Mesenchymal stem cell (in vitro differentiated cells and primary cell): Measurements from ENCODE around the gene SHISA3.
A peak's percentile ranks its signal among the peaks of the same experiment; 100 is the strongest.
"Not testable (repeated sequence)": the region's sequence is repeated elsewhere in the genome, so short reads cannot be mapped to it uniquely, and the experiment has no call there.

ENCODE experiments used
- DNase-seq: peaks from one replicate; pipeline ENCODE4 v3.0.0-alpha.2; 2013
- H2AFZ ChIP-seq: one replicate; pipeline ENCODE4 v1.6.1; 2013; ENCODE audit warnings: low read depth, mild to moderate bottlenecking, control low read depth, inconsistent platforms, low read length, moderate library complexity
- H2AK5ac ChIP-seq: 2 replicates; pipeline ENCODE4 v1.6.1; 2013; ENCODE audit warnings: low read length, moderate library complexity, mild to moderate bottlenecking, inconsistent platforms; ENCODE audit not compliant: severe bottlenecking
- H2BK120ac ChIP-seq: one replicate; pipeline ENCODE4 v1.6.1; 2013; ENCODE audit warnings: low read depth, mild to moderate bottlenecking, inconsistent platforms, low read length, moderate library complexity
- H2BK12ac ChIP-seq, 2 experiments: one replicate each; pipeline ENCODE4 v1.6.1; 2013; ENCODE audit warnings: inconsistent platforms in 2 of 2, low read length in 2 of 2, mild to moderate bottlenecking in 2 of 2, moderate library complexity in 2 of 2, control low read depth in 1 of 2
- H2BK15ac ChIP-seq: one replicate; pipeline ENCODE4 v1.6.1; 2013; ENCODE audit warnings: mild to moderate bottlenecking, low read depth, inconsistent platforms; ENCODE audit not compliant: poor library complexity, severe bottlenecking
- H2BK5ac ChIP-seq: 2 replicates; pipeline ENCODE4 v1.6.1; 2013; ENCODE audit warnings: low read depth, mild to moderate bottlenecking, low read length, control low read depth, inconsistent platforms; ENCODE audit not compliant: poor library complexity, severe bottlenecking
- H3K14ac ChIP-seq, 2 experiments: one replicate each; pipeline ENCODE4 v1.6.1; 2013; ENCODE audit warnings: inconsistent platforms in 2 of 2, low read length in 2 of 2, control low read depth in 1 of 2, mild to moderate bottlenecking in 1 of 2, moderate library complexity in 1 of 2
- H3K18ac ChIP-seq, 2 experiments: one replicate each; pipeline ENCODE4 v1.6.1; 2013; ENCODE audit warnings: inconsistent platforms in 2 of 2, low read length in 2 of 2, control low read depth in 1 of 2, low read depth in 1 of 2, mild to moderate bottlenecking in 1 of 2
- H3K23ac ChIP-seq, 2 experiments: one replicate each; pipeline ENCODE4 v1.6.1; 2013; ENCODE audit warnings: inconsistent platforms in 2 of 2, low read length in 2 of 2, mild to moderate bottlenecking in 2 of 2, moderate library complexity in 2 of 2, control low read depth in 1 of 2
- H3K27ac ChIP-seq: 2 replicates; pipeline ENCODE4 v1.5.1; 2013; ENCODE audit warnings: mild to moderate bottlenecking, moderate library complexity, low read length, control low read depth, inconsistent platforms; ENCODE audit not compliant: poor library complexity, severe bottlenecking
- H3K27me3 ChIP-seq, 2 experiments: 2 replicates each; pipeline versions ENCODE4 v1.6.1 to v1.7.0; 2013; ENCODE audit warnings: low read length in 2 of 2, mild to moderate bottlenecking in 2 of 2, moderate library complexity in 2 of 2, control low read depth in 1 of 2, inconsistent platforms in 1 of 2; ENCODE audit not compliant: control insufficient read depth in 1 of 2, insufficient read depth in 1 of 2
- H3K36me3 ChIP-seq, 2 experiments: 2 replicates each; pipeline versions ENCODE4 v1.6.1 to v1.7.0; 2013; ENCODE audit warnings: low read length in 2 of 2, control low read depth in 1 of 2, inconsistent platforms in 1 of 2, low read depth in 1 of 2, mild to moderate bottlenecking in 1 of 2; ENCODE audit not compliant: insufficient read depth in 2 of 2, control insufficient read depth in 1 of 2
- H3K4ac ChIP-seq, 2 experiments: one replicate each; pipeline ENCODE4 v1.6.1; 2013; ENCODE audit warnings: inconsistent platforms in 2 of 2, low read length in 2 of 2, mild to moderate bottlenecking in 2 of 2, moderate library complexity in 2 of 2, control low read depth in 1 of 2, low read depth in 1 of 2
- H3K4me1 ChIP-seq: 2 replicates; pipeline ENCODE4 v1.6.1; 2013; ENCODE audit warnings: low read depth, low read length, control low read depth; ENCODE audit not compliant: control insufficient read depth, insufficient read depth
- H3K4me2 ChIP-seq: 2 replicates; pipeline ENCODE4 v1.6.1; 2013; ENCODE audit warnings: low read length, mild to moderate bottlenecking, inconsistent platforms; ENCODE audit not compliant: poor library complexity, severe bottlenecking
- H3K4me3 ChIP-seq, 2 experiments: 2 replicates each; pipeline versions ENCODE4 v1.5.1 to v1.7.0; 2013; ENCODE audit warnings: low read length in 2 of 2, mild to moderate bottlenecking in 2 of 2, control low read depth in 1 of 2, low read depth in 1 of 2; ENCODE audit not compliant: insufficient read depth in 1 of 2
- H3K79me1 ChIP-seq: replicated peaks from 2 replicates; pipeline ENCODE4 v1.6.1; 2013; ENCODE audit warnings: mild to moderate bottlenecking, control low read depth, low read length, inconsistent platforms; ENCODE audit not compliant: poor library complexity, severe bottlenecking
- H3K9ac ChIP-seq: 2 replicates; pipeline ENCODE4 v1.7.0; 2013; ENCODE audit warnings: mild to moderate bottlenecking, low read length, moderate library complexity
- H3K9me3 ChIP-seq: 2 replicates; pipeline ENCODE4 v1.7.0; 2013; ENCODE audit warnings: mild to moderate bottlenecking, low read length; ENCODE audit not compliant: control insufficient read depth
- H4K8ac ChIP-seq: one replicate; pipeline ENCODE4 v1.6.1; 2013; ENCODE audit warnings: inconsistent platforms, mild to moderate bottlenecking, low read length, moderate library complexity
- H4K91ac ChIP-seq: one replicate; pipeline ENCODE4 v1.6.1; 2013; ENCODE audit warnings: mild to moderate bottlenecking, low read length, inconsistent platforms
- WGBS: methylation state at CpG from one replicate; pipeline ENCODE4 v1.1.7; 2013; ENCODE audit warnings: mixed read lengths; 5-methylcytosine and 5-hydroxymethylcytosine counted together

SHISA3 gene

GRCh38 chr4:42366959-42367358 is 30.3 kb upstream of the SHISA3 start:
- WGBS: 50% methylated on average over 1 of the region's 1 CpG
- H3K4ac ChIP-seq: no peak overlapping the region
- H3K18ac ChIP-seq: no peak overlapping the region
- no peaks in the 10 kb centered on the region for H3K27me3 ChIP-seq
- H3K4me3 ChIP-seq: no peak overlapping the region
- no peaks in the 10 kb centered on the region for H3K9me3 ChIP-seq
- H2BK15ac ChIP-seq: no peak overlapping the region
- peaks cover 1% of the 10 kb centered on the region for H3K79me1 ChIP-seq
- no peak overlapping the region for H2BK120ac ChIP-seq
- H3K14ac ChIP-seq: no peak overlapping the region
- H3K36me3 ChIP-seq: peaks cover 0 to 3% of the 10 kb centered on the region in 2 experiments
- no peaks in the 10 kb centered on the region for H3K4me1 ChIP-seq
- H2BK12ac ChIP-seq: no peak overlapping the region
- no peak overlapping the region for H3K9ac ChIP-seq
- H3K27ac ChIP-seq: no peak overlapping the region
- H3K4me2 ChIP-seq: no peak overlapping the region
- no peak overlapping the region for H3K23ac ChIP-seq
- no peak overlapping the region for H2BK5ac ChIP-seq
- no peak overlapping the region for H4K8ac ChIP-seq
- H2AK5ac ChIP-seq: no peak overlapping the region
- no peak for DNase-seq
- no peak overlapping the region for H2AFZ ChIP-seq
- H4K91ac ChIP-seq: no peak overlapping the region

DNA sequence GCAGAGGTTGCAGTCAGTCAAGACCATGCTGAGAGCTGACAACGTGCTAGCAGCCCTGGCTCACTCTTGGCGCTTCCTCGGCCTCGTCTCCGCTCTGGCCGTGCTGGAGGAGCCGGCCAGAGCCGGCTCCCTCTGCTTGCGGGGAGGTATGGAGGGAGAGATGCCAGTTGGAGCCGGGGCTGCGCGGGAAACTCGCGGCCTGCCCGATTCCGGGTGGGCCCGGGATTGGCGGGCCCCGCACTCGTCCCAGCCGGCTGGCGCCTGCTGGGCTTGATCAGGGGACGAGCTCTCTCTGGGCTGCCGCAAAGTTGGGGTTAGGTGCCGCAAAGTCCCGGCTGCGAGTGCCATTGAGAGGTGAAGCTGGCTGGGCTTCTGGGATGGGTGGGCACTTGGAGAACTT is 27.8 kb upstream of the SHISA3 start:
- H4K8ac ChIP-seq: no peak overlapping the region
- no peak overlapping the region for H4K91ac ChIP-seq
- no peaks in the 10 kb centered on the region for H3K9me3 ChIP-seq
- peaks cover 2% of the 10 kb centered on the region for H3K4me1 ChIP-seq
- 93% methylated on average over 26 of the region's 27 CpGs for WGBS
- no peak overlapping the region for H2AK5ac ChIP-seq
- no peak overlapping the region for H2BK12ac ChIP-seq
- no peak overlapping the region for H2BK5ac ChIP-seq
- no peak overlapping the region for H2AFZ ChIP-seq
- no peak overlapping the region for H3K9ac ChIP-seq
- H3K23ac ChIP-seq: no peak overlapping the region
- no peak for DNase-seq
- H2BK120ac ChIP-seq: no peak overlapping the region
- H3K14ac ChIP-seq: no peak overlapping the region
- H3K36me3 ChIP-seq: peaks cover 0 to 3% of the 10 kb centered on the region in 2 experiments
- H3K18ac ChIP-seq: no peak overlapping the region
- no peak overlapping the region for H3K4me3 ChIP-seq
- H3K79me1 ChIP-seq: peaks cover 1% of the 10 kb centered on the region
- no peak overlapping the region for H3K27ac ChIP-seq
- no peak overlapping the region for H3K4ac ChIP-seq
- no peaks in the 10 kb centered on the region for H3K27me3 ChIP-seq
- no peak overlapping the region for H2BK15ac ChIP-seq
- H3K4me2 ChIP-seq: no peak overlapping the region

DNA sequence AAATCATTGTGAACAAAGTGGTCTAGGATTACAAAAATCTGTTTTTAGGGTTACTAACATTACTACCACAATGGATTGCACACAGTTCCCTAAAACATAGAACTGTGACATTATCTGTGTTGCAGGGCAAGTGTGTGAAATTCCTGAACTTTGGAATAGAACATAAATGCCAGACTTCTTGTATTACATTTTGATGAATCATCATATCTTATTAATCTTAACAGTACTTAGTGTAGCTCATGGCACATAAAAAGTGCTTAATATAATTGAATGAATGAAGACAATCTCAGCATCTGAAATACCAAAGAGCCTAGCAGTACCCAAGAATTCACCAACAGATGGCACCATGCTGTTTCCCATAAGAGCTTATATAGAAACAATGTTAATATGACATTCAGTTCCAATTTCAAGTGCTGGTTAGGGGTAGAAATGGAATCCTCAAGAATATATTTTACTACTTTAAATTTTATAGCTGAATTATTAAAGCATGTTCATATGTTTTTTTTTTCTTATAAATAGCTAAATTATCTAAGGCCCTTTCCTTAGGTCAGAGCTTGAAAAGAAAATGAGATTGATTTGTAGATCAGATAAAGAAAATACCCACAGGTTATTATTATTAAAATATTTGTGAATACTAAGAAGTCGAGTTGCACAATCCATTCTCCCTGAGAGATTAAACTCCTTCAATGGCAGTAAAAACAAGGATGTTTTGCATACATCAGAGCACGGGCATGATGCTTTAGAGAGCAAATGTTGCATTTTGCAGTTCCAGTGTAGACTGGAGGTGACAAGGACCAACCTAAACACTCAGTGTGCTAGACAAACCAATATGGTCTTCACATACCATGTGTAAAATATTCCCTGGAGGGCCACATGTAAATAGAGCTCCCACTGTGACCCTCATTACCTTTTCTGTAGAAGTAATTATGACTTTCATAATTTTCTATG is 25.7 kb upstream of the SHISA3 start:
- H3K9ac ChIP-seq: no peak overlapping the region
- no peak overlapping the region for H3K27ac ChIP-seq
- H3K4ac ChIP-seq: no peak overlapping the region
- H4K91ac ChIP-seq: no peak overlapping the region
- 88% methylated on average over 1 of the region's 2 CpGs for WGBS
- no peak overlapping the region for H2BK120ac ChIP-seq
- peaks cover 2% of the 10 kb centered on the region for H3K4me1 ChIP-seq
- H3K23ac ChIP-seq: no peak overlapping the region
- H2BK12ac ChIP-seq: no peak overlapping the region
- no peak overlapping the region for H2BK15ac ChIP-seq
- H2AK5ac ChIP-seq: no peak overlapping the region
- peak; percentile 59 for DNase-seq
- no peak overlapping the region for H2BK5ac ChIP-seq
- no peaks in the 10 kb centered on the region for H3K9me3 ChIP-seq
- H3K4me3 ChIP-seq: no peak overlapping the region
- H3K14ac ChIP-seq: no peak overlapping the region
- peaks cover 0 to 3% of the 10 kb centered on the region in 2 experiments for H3K36me3 ChIP-seq
- H4K8ac ChIP-seq: no peak overlapping the region
- H2AFZ ChIP-seq: no peak overlapping the region
- H3K27me3 ChIP-seq: no peaks in the 10 kb centered on the region
- H3K18ac ChIP-seq: no peak overlapping the region
- H3K79me1 ChIP-seq: peaks cover 1% of the 10 kb centered on the region
- no peak overlapping the region for H3K4me2 ChIP-seq

DNA sequence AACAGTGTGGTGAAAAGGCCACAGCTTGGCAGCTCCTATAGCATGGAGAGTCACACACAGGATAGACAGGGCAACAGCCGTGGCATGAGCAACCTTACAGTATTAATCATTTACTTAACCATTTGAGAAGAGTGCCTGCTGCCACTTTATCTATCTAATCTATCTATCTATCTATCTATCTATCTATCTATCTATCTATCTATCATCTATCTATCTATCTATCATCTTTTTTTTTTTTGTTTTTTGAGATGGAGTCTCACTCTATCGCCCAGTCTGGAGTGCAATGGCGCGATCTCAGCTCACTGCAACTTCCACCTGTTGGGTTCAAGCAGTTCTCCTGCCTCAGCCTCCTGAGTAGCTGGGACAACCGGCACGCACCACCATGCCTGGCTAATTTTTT is 25.0 kb upstream of the SHISA3 start:
- not testable (repeated sequence) for H3K4me3 ChIP-seq, H3K9me3 ChIP-seq, DNase-seq, H2BK15ac ChIP-seq, H3K36me3 ChIP-seq, H3K4me2 ChIP-seq, H3K23ac ChIP-seq, H2BK5ac ChIP-seq, H2BK120ac ChIP-seq, H3K79me1 ChIP-seq, H4K8ac ChIP-seq, H2BK12ac ChIP-seq, H4K91ac ChIP-seq, H3K27me3 ChIP-seq, H3K27ac ChIP-seq, H3K9ac ChIP-seq, H2AFZ ChIP-seq, H3K18ac ChIP-seq, H3K14ac ChIP-seq, H2AK5ac ChIP-seq, H3K4ac ChIP-seq, H3K4me1 ChIP-seq
- 95% methylated on average over 6 of the region's 6 CpGs for WGBS
